ENCODE measurements around the gene BAIAP3. TPM values are rescaled to one million over a fixed set of nuclear protein-coding genes. Genes with fewer than 3 reads are reported as not detected.

Gene BAIAP3
- total and polyA plus RNA-seq, 2 of the 8 experiments (the other 6 are each of a cell fraction or from before 2014, with no cell fraction given), result 2.9 to 6.8 TPM

DNA sequence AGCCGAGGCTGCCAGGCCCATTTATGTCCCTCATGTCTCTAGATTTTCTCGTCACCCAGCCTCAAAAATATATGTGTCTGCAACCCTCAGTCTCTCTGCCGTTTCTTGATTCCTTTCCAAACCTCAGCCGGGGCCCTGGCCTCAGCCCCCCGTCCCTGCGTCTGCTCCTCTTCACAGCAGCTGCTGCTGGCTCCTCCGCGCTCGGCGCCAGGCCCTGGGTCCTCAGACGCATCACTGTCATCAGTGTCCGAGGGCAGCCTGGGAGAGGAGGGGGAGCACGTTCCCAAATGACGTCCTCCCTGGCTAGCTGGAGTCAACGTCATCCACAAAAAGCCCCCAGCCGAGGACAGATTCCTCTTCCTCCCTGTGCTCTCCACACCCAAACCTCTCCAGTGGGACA lies 15.9 kb downstream of the BAIAP3 start:
- DNase-seq (ENCODE audit: low read depth in 1 of 2, low spot score in 2 of 2) (no peak), FAIRE-seq (no peak)
- H2AFZ ChIP-seq (ENCODE audit: low read length), result no peak overlapping the region
- H2AK5ac ChIP-seq (ENCODE audit: low read depth, low read length), result no peak overlapping the region
- H3K79me1 ChIP-seq (ENCODE audit: low read depth, low read length), result peaks cover 16% of the 10 kb centered on the region
- no peak overlapping the region for H3K23ac ChIP-seq (ENCODE audit: insufficient read length)
- 91% methylated on average over 16 of the region's 16 CpGs; no CpG with 5 or more reads in 1 of the 2 experiments for WGBS, 2 experiments (ENCODE audit: extremely low coverage in 1 of 2, insufficient coverage in 1 of 2, insufficient read length in 1 of 2, insufficient replicate concordance in 2 of 2, low coverage in 1 of 2, low lambda C conversion rate in 2 of 2, missing lambda C conversion rate in 1 of 2)
- peaks cover 0 to 11% of the 10 kb centered on the region in 2 experiments for H4K20me1 ChIP-seq (replicated peaks in 1 of 2; ENCODE audit: control insufficient read depth in 1 of 2, insufficient read depth in 2 of 2, low read length in 2 of 2)
- peaks cover 4 to 9% (median 5%) of the 10 kb centered on the region in 4 experiments; a peak in 4 of 8 replicates for H3K36me3 ChIP-seq (ENCODE audit: control insufficient read depth in 2 of 4, insufficient read depth in 4 of 4, low read length in 3 of 4)
- POLR2A ChIA-PET (ENCODE audit: partially characterized antibody), result interaction anchor here (1.3 to 2.8 kb wide), 3 partner anchors 14 to 84 kb away, joined by 3 to 13 read pairs (median 8); no protein-coding TSS in a partner anchor
- no peak overlapping the region for H2BK20ac ChIP-seq (ENCODE audit: low read length)
- no peaks in the 10 kb centered on the region for H3K9me3 ChIP-seq (ENCODE audit: insufficient read depth in 2 of 2, low read depth in 1 of 2, low read length in 1 of 2)
- H3K4ac ChIP-seq (replicated peaks; ENCODE audit: insufficient read length, low read depth, low read length), result no peak overlapping the region
- no peak overlapping the region for H2BK15ac ChIP-seq (ENCODE audit: low read length)
- H2BK12ac ChIP-seq (ENCODE audit: low read depth, low read length), result no peak overlapping the region
- no peak overlapping the region for H4K8ac ChIP-seq (ENCODE audit: extremely low read depth, insufficient read depth, low read length)
- no peak overlapping the region for H4K5ac ChIP-seq (ENCODE audit: insufficient read length, low read depth, low read length)
- no peak overlapping the region for H3K4me3 ChIP-seq (ENCODE audit: extremely low read depth in 1 of 4, insufficient read depth in 2 of 4, low read depth in 3 of 4, low read length in 4 of 4)
- no peak overlapping the region for H3K18ac ChIP-seq (ENCODE audit: extremely low read depth, low read length)
- peaks cover 0 to 32% of the 10 kb centered on the region in 2 experiments; a peak in 2 of 4 replicates for H3K79me2 ChIP-seq (ENCODE audit: control insufficient read depth in 1 of 2, insufficient read depth in 2 of 2, low read length in 2 of 2)
- H3K9ac ChIP-seq (replicated peaks in 1 of 4; ENCODE audit: extremely low read depth in 1 of 4, low read depth in 3 of 4, low read length in 3 of 4), result no peak overlapping the region
- H3K4me1 ChIP-seq (replicated peaks in 1 of 4; ENCODE audit: control insufficient read depth in 3 of 4, insufficient read depth in 4 of 4, low read length in 3 of 4), result peaks cover 0 to 7% (median 4%) of the 10 kb centered on the region in 4 experiments; a peak in 3 of 7 replicates
- no peaks in the 10 kb centered on the region; a peak in 2 of 7 replicates for H3K27me3 ChIP-seq (replicated peaks in 1 of 4; ENCODE audit: control insufficient read depth in 3 of 4, extremely low read depth in 1 of 4, insufficient read depth in 3 of 4, low read length in 3 of 4)
- H3K56ac ChIP-seq (replicated peaks; ENCODE audit: insufficient read length, low read depth, low read length), result no peak overlapping the region
- no peak overlapping the region for H2BK120ac ChIP-seq (replicated peaks; ENCODE audit: low read depth, low read length)
- no peak overlapping the region for H3K4me2 ChIP-seq (ENCODE audit: insufficient read depth in 1 of 2, low read depth in 2 of 2, low read length in 2 of 2)
- CTCF ChIA-PET (ENCODE audit: partially characterized antibody), result interaction anchor here (7.1 to 11.1 kb wide), 2 partner anchors 12 to 18 kb away, joined by 43 to 52 read pairs; partner anchors contain the start of gene BAIAP3
- no peak overlapping the region for H4K91ac ChIP-seq (replicated peaks; ENCODE audit: insufficient read length, low read length)
- no peak overlapping the region for H3K27ac ChIP-seq (ENCODE audit: low read depth, low read length)
- no peak overlapping the region for H3K14ac ChIP-seq (ENCODE audit: insufficient read length)
- no peak overlapping the region for H2BK5ac ChIP-seq (ENCODE audit: low read depth, low read length)
- peaks cover 14% of the 10 kb centered on the region for H3K23me2 ChIP-seq (ENCODE audit: low read depth, low read length)
- TF ChIP-seq SP4 (IDR thresholded peaks at IDR 0.05; ENCODE audit: low read length), result no peak
- TF ChIP-seq, protein P1, sequence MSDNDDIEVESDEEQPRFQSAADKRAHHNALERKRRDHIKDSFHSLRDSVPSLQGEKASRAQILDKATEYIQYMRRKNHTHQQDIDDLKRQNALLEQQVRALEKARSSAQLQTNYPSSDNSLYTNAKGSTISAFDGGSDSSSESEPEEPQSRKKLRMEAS (IDR thresholded peaks at IDR 0.05), result no peak
- TF ChIP-seq POLR2A (IDR thresholded peaks at IDR 0.05; ENCODE audit: control extremely low read depth in 1 of 2, low read depth in 2 of 2, low read length in 2 of 2), result no peak
- TF ChIP-seq GABPA (IDR thresholded peaks at IDR 0.05; ENCODE audit: borderline replicate concordance, insufficient read depth, low read length), result no peak
- no peak for TF ChIP-seq JUND (IDR thresholded peaks at IDR 0.05; ENCODE audit: low read length)
- no peak for TF ChIP-seq SP1 (IDR thresholded peaks at IDR 0.05; ENCODE audit: low read depth, low read length)
- no peak for TF ChIP-seq ATF3 (IDR thresholded peaks at IDR 0.05; ENCODE audit: insufficient read depth, low read depth, low read length)
- no peak for TF ChIP-seq CHD1 (IDR thresholded peaks at IDR 0.05; ENCODE audit: low read depth, low read length)
- no peak for TF ChIP-seq HDAC2 (IDR thresholded peaks at IDR 0.05; ENCODE audit: borderline replicate concordance in 1 of 2, low read depth in 2 of 2, low read length in 2 of 2)
- no peak for TF ChIP-seq ATF2 (IDR thresholded peaks at IDR 0.05; ENCODE audit: low read length)
- no peak for TF ChIP-seq TBP (IDR thresholded peaks at IDR 0.05; ENCODE audit: low read depth, low read length)
- no peak for TF ChIP-seq BCL11A (IDR thresholded peaks at IDR 0.05; ENCODE audit: low read depth in 2 of 2, low read length in 2 of 2)
